ENCODE measurements around the gene MRPL12.
"Not testable (repeated sequence)": the region's sequence is repeated elsewhere in the genome, so short reads cannot be mapped to it uniquely, and the experiment has no call there.

The MRPL12 gene

GRCh38 chr17:81717766-81718089 is 14.6 kb downstream of the MRPL12 start:
- DNase-seq, result no peak

DNA sequence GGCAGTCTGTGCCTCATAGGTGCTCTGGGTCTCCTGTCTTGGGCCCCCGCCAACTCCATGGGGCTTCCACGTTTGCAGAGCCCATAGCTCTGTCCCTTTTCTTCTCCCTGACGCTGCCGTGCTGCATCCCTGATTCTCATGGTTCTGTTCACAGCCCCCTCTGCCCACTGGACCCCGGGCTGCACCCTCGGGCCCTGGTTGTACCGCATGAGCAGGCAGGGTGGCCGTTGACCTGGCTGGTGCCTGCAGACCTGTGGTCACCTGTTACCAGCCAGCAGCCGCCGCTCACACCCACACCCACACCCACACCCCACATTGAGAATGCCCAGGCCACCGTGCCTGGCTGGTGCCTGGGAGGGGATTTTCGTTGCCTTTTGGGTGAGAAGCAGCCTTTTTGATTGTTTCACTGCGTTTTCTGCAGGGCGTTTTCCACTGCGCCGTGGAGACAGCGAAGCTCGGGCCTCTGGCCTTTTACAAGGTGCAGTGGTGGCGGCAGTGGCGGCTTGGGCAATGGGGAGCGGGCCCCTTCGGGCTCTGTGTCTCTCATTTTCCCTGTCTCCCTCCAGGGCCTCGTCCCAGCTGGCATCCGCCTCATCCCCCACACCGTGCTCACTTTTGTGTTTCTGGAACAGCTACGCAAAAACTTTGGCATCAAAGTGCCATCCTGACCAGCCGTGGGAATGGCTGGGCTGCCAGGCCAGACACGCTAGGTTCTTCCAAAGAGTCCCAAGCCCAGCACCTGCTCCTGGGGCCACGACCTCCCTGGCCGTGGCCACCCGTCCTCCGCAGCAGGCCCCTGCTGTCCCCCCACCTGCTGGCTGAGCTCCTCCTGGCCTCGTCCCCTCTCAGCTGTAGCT is 16.5 kb downstream of the MRPL12 start:
- DNase-seq, result no peak

DNA sequence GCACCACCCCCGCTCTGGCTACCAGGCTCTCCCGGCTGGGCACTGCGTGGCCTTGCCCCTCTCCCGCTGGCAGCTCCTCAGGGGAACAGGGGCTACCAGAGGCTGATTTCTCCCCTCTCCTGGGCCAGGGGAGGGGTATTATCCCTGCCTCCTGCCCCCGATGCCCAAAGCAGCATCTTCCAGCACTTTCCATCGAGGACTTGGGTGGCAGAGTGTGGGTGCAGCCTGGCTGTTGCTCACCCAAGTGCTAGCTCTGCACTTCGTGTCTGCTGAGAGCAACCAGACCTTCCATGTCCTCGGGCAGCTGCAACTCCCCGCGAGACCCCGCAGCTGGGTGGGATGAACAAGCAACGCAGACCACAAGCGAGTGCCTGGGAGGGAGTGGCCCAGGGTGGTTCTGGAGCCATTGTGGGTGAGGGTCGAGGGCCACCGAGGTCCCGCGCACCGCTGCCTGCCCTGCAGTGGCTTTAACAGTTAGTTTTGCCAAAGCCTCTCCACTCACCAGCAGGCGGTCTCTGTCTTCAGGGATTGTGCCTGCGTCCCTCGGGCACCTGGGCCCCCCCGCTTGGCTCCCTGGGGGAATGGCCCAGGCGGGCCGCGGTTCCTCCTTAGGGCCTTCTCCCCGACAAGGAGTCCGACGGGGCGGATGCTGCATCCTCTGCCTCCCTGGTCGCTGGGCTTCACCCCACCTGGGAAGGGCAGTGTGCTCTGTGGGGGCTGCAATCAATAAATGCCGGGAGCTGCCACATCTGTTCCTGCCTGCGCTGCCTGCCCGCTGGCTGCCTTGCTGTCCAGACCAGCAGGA is 17.3 kb downstream of the MRPL12 start:
- no peak for DNase-seq

DNA sequence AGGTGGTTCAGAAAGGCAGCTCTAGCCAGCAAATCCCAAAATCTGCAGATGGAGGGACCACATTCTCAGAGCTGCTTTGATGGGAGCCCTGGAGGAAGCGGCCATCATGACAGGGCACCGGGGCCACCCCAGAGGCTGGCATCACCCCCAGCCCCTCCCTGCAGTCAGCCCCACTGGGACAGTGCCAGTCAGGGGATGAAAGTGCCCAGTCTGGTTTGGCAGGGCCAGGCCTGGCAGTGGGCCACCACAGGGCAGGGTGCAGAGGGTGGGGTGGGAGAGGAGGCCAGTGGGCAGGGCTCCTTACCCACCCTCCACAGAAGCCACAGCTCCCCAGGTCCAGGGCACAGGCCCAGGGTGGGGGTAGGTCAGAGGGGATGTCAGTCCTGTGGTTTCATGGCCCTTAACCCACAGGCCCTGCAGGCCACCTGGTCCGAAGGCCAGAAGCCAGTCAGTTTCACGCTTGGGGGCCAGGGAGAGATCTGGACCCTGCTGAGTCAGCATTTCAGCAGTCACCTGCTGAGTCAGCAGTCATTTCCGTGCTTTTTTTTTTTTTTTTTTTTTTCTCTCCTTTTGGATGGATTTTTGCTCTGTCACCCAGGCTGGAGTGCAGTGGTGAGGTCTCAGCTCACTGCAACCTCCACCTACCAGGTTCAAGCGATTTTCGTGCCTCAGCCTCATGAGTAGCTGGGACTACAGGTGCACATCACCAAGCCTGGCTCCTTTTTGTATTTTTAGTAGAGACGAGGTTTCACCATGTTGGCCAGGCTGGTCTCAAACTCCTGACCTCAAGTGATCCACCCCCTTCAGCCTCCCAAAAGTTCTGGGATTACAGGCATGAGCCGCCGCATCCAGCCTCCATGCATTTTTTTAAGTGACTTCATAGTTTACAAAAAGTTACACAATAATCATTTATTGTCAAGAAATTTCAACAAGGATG is 19.3 kb downstream of the MRPL12 start:
- DNase-seq, result no peak

DNA sequence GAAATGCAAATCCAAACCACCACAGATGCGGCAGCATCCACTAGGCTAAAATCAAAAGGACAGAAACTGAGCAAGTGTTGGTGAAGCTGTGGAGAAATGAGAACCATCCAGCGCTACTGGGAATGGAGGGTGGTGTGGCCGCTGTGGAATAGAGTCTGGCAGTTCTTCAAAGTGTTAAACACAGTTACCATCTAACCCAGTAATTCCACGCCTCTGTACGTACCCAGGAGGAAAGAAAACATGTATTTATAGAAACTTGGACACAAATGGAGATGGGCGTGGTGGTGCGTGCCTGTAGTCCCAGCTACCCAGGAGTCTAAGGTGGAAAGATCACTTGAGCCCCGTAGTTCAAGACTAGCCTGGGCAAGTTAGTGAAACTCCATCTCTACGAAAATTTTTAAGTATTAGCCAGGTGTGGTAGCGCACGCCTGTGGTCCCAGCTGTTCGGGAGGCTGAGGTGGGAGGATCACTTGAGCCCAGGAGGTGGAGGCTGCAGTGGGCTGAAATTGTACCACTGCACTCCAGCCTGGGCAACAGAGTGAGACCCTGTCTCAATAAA is 20.6 kb downstream of the MRPL12 start:
- DNase-seq, result no peak

- DNase-seq, result no peak
Observed at GRCh38 chr17:81725439-81725838, 22.3 kb downstream of the MRPL12 start.

DNA sequence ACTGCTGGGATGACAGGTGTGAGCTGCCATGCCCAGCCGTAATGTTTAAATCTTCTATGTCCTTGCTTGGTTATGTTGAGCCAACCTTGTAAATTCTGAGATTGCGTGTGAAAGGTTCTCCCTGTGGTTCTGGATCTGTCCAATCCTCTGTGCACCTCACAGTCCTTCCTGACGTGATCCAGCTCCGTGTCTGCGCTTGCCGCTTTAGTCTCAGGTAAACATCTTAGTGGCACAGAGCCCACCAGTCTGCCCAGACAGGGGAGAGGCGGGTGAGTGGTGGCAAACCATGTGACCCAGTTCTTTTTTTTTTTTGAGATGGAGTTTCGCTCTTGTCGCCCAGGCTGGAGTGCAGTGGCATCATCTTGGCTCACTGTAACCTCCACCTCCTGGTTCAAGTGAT is 22.8 kb downstream of the MRPL12 start:
- no peak for DNase-seq

DNA sequence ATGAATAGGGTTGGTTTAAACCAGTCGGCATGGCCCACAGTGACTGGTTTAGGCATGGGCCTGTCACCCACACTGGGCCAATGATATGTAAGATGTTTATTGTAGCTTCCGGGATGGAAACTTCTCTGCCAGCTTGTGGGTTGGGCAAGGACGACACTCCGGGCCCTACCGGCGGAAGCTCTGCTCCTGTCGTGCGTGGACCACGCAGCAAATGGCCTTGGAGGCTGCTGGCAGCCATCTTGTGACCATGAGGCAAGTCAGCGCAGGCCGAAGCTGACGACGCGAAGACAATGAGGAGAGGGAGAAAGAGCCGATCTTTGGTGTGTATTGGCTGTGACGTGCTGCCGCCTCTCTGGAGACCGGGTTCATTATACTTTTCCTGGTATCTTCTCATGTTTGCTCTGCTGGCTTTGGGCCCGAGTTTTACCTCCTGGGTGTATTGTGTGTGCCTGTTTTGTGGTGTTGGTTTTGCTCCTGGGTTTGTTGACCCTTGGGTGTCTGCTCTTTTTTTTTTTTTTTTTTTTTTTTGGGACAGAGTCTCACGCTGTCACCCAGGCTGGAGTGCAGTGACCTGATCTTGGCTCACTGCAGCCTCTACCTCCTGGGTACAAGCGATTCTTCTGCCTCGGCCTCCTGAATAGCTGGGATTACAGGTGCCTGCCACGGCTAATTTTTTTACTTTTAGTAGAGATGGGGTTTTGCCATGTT is 24.3 kb downstream of the MRPL12 start:
- DNase-seq, result no peak

DNA sequence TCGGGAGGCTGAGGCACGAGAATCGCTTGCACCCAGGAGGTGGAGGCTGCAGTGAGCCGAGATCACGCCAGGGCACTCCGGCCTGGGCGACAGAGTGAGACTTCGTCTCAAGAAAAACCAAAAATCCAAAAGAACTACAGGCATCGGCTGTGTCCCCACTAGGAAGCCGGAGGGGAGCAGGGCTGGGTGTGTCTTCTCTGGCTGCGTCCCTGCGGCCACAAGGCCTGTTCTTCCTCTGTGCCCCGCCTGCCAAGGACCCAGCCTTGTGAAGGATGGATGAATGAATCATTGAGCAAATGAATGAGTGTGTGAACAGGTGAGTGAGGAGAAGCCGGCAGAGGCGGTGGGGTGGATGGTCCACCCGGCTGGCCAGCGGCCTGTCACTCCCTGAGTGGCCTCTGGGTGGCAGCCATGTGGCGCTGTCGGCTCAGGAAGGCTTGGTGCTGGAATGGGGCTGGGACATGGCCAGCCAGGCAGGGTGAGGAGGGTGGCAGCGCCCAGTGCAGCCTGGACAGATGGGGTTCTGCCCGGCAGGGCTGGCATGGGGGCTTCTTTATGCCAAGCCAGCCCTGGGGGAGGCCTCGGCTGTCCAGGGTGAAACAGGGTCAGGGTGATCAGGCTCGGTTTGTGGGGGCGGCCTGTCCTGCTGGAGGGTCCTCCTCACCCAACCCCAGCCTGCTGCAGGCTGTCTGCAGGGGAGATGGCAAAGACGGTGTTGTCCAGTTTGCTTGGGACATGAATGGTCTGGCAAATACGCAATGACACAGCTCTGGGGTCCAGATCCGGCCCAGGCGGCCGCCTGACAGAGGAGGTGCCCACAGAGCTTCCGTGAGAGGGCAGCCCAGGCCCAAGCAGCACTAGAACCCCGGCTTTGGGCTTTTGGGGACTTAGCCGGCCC is 30.6 kb downstream of the MRPL12 start:
- peak; percentile 51 for DNase-seq

DNA sequence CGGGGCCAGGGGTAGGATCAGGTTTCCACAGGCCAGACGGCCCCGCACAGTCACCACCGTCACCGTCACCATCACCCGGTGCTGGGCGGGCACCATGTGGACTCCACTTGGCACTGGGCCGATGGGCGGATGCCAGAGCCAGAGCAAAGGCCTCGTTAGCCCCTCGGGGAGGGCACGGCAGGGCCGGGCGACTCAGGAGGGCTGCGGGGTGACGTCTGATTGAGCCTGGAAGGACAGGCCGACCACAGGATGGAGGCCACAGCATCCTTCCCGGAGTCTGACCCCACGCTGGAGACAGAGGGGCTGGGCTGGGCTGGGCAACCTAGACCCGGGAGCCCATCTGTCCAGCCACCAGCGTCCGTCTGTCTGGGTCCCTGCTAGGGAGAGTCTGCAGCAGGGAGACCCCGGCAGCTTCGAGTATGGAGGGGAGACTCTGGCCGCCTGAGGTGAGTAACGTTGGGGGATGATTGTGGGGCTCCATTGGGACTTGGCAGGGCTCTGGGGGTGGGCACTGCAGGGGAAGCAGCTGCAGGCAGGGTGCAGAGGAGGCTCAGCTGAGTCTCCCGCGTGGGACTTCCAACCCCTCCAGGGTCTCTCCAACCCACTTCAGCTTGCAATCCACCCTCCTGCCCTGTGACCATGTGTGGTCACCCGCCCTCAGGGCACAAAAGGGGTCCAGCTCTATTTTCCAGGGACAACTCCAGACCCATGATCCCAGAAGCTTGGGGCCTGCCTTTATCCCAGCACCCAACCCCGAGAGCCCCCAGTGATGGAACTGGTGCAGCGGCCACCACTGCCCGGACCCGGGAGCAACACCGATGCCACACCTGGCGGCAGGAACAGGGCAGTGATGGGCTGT is 31.5 kb downstream of the MRPL12 start:
- DNase-seq, result no peak

- peak; percentile 54 for DNase-seq
Observed at GRCh38 chr17:81735264-81736102, 32.3 kb downstream of the MRPL12 start.

DNA sequence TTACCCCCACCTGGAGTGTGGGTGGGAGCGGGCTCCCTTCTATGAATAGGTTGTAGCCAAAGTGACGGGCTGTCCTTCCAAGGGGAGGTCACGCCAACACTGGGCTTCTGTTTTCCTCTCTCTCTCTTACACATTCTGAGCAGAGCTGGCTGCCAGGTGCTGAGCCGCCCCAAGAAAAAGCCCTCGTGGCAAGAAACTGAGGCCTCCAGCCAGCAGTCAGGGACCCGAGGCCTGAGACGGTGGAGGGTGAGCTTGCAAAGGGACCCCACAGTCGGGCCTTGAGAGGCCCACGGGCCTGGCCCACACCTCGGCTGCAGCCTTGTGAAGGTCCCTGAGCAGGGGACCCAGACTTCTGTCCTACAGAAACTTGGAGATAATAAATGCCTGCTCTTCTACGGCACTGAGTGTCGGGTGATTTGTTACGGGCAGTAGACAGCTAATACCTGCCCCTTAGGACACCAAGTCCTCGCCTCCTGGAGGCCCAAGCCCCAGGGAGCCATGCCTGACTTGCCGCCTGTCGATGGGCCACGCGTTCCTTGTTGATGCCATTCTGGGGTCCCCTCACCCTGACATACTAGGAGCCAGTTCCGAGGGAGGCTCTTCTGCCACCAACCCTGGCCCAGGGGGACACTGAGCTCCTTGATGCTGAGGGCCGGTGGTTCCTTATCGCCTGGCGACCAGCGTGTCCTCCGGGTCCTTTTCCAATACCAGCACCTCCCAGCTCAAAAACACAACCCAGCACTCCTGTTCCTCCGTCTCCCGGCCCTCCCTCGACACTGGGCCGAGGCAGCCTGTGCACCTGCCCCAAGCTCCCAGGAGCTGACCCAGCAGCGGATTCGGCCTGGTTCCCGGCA is 35.0 kb downstream of the MRPL12 start:
- DNase-seq, result no peak

- no peak for DNase-seq
Observed at GRCh38 chr17:81738801-81739393, 35.7 kb downstream of the MRPL12 start.

DNA sequence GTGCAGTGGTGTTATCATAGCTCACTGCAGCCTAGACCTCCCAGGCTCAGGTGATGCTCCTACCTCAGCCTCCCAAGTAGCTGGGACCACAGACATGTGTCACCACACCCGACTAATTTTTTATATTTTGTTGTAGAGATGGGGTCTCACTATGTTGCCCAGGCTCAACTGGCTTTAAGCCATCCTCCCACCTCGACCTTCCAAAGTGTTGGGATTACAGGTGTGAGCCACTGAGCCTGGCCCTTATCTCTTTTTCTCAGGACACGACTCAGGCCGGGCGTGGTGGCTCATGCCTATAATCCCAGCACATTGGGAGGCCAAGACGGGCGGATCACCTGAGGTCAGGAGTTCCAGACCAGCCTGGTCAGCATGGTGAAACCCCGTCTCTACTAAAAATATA is 36.4 kb downstream of the MRPL12 start:
- DNase-seq, result not testable (repeated sequence)

DNA sequence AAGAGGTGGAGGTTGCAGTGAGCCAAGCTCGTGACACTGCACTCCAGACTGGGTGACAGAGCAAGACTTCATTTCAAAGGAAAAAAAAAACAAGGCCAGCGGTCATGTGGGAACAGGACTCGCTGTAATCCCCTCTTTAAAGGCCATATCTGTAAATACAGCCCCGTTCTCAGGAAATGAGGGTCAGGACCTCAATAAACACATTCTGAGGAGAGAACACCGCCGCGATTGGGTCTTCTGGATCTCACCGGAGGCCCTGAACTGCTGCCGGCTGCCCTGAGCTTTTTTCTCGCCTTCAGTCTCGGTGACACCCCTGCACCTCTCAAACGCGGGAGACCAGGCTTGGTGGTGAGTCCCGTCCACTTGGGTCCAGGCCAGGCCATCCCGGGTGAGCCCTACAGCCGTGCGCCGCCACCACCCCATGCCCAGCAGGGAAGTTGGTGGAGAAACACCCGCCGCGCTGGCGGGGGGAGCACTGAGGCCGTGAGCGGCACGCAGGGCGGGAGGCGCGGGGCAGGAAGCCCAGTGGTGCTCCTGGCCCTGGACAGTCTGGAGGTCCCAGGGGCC is 37.3 kb downstream of the MRPL12 start:
- DNase-seq, result no peak

DNA sequence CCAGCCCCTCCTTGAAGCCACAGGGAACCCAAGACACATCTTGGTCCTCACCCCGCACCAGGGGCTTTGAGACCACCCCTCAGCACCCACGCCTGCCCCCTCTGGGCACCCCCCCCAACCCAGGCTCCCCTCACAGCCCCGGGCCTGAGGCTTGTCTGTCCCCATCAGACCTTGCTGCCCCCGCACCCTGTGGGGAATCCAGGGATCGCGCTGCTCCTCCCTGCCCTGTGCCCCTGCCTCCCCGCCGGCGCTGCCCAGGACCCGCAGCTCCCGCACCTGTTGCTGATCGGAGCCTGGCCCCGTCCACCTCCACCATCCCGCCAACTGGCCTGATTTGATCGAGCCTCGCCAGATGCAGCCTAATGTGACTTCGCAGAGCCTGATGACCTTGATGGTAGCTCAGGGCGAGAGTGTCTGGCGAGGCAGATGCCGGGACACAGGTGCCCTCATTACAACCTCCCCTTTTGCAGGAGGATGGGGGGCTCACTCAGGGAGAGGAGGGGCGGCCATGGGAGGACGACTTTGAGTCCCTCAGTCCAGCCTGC is 38.0 kb downstream of the MRPL12 start:
- DNase-seq, result no peak
